GM20000 (cell line): ENCODE results near the gene KCNK3.

Experiments
- DNase-seq: peaks from one replicate; pipeline ENCODE4 v3.0.0; 2012; ENCODE audit warnings: low spot score
- CTCF ChIP-seq: IDR thresholded peaks from 2 replicates; pipeline ENCODE4 v1.5.1; 2012; ENCODE audit warnings: mild to moderate bottlenecking, control low read depth; ENCODE audit errors: extremely low read depth, missing control alignments

Gene KCNK3

DNA sequence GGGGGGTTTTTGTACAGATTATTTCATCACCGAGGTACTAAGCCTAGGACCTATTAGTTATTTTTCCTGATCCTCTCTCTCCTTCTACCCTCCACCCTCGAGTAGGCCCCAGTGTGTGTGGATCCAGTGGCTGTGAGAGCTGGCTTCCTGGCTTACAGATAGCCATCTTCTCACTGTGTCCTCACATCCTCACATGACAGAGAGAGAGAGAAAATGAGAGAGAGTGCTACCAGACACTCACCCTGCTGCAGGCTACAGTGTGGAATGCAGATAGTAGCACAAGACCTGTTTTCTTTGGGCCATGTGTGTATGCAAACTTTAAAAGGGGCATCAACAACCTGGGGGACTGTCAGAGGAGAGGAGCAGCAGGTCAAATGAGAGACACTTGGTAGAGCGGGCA lies 9.5 kb downstream of the KCNK3 start:
- DNase-seq: no peak
- no peak for TF ChIP-seq CTCF

DNA sequence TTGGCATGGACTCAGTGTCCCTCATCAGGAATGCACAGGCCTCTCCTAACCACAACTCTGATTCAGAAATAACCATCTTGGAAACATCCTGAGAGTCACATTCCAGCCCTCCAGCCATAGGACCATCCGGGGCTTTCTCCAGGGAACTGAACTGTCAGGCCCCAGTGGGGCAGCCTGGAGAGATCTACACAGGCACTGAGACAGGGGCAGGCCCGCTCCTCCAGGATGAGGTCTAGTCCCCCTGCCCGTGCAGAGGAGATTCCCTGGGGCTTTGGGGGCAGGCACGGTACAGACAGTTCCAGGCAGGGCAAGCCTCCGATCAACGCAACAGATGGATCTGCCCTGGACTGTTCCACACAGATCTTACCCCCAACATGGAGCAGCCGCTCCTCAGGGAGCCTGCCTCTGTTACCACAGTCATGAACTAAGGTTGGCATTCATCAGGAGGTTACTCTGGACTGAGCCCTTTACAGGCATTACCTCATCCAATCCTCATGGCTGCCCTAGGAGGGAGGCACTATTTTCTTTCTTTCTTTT lies 12.0 kb downstream of the KCNK3 start:
- no peak for DNase-seq

DNA sequence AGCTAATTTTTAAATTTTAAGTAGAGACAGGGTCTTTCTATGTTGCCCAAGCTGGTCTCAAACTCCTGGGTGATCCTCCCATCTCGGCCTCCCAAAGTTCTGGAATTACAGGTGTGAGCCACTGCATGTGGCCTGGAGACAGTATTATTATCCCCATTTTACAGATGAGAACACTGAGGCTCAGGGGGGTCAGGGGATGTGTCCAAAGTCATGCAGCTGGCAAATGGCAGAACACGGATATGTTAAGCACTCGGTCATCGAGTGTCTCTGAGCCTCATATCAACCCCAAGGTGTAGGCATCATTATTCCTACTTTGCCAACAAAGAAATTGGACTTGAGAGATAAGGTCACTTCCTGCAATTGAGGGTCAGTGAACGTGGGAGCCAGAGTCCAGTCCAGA lies 12.6 kb downstream of the KCNK3 start:
- no peak for DNase-seq
- TF ChIP-seq CTCF: no peak

More for the DNA sequence above, 12.0 kb downstream of the KCNK3 start:
- no peak for TF ChIP-seq CTCF

DNA sequence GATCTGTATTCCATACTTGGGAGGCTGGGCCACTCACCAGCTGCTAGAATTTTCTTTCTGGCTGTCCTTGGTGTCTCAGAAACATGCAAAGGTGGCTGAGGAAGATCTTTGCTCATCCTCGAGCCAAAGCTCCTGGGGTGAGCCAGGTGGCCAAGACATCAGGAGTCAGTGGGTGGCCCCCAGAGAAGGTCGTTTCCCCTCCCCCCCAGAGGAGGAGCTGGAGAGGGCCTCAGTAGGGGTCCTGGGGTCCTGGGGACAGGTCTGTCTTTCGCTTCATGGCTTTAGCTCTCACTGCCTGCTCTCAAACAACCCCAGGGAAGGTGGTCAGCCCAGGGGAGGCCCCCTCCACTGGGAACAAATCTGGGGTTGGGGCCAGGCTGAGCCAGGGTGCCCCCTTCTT lies 13.6 kb downstream of the KCNK3 start:
- TF ChIP-seq CTCF: no peak
- no peak for DNase-seq

GRCh38 chr2:26706616-26707473 lies 14.3 kb downstream of the KCNK3 start:
- no peak for DNase-seq
- no peak for TF ChIP-seq CTCF

GRCh38 chr2:26707747-26708146 lies 15.2 kb downstream of the KCNK3 start:
- TF ChIP-seq CTCF: no peak
- DNase-seq: no peak

DNA sequence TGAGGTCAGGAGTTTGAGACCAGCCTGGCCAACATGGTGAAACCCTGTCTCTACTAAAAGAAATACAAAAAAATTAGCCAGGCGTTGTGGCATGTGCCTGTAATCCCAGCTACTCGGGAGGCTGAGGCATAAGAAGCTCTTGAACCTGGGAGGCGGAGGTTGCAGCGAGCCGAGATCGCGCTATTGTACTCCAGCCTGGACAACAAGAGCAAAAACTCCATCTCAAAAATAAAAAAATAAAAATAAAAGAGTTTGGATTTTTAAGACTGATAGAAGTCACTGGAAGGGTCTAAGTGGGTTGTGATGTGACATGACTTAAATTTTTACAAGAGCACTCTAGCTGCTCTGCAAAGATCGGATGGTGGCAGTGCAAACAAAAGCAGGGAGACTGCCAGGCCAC lies 15.9 kb downstream of the KCNK3 start:
- DNase-seq: no peak
- TF ChIP-seq CTCF: no peak
